Superior temporal gyrus (tissue), 1 donor: ENCODE measurements around the gene PGA4.
"Not testable (repeated sequence)": the region's sequence is repeated elsewhere in the genome, so short reads cannot be mapped to it uniquely, and the experiment has no call there.

Experiments used
- DNase-seq: peaks from one replicate; pipeline ENCODE4 v3.0.0-alpha.2; 2016; ENCODE audit errors: extremely low spot score

Gene PGA4

GRCh38 chr11:61222047-61222446 is at the start of gene PGA4:
Gene PGA4 (plus strand): TSS chr11:61222347. CDS start chr11:61222401, 54 bp downstream.
- DNase-seq = not testable (repeated sequence)

- no peak for DNase-seq
These were observed 49.8 kb upstream of the PGA4 start for GRCh38 chr11:61172356-61172755.

GRCh38 chr11:61172888-61173287 is 49.3 kb upstream of the PGA4 start:
- DNase-seq = no peak

GRCh38 chr11:61173456-61173855 is 48.7 kb upstream of the PGA4 start:
- DNase-seq = no peak

- no peak for DNase-seq
These were observed 47.9 kb upstream of the PGA4 start for GRCh38 chr11:61174273-61174672.

GRCh38 chr11:61174949-61175348 is 47.2 kb upstream of the PGA4 start:
- DNase-seq = no peak

GRCh38 chr11:61176446-61176845 is 45.7 kb upstream of the PGA4 start:
- no peak for DNase-seq

- not testable (repeated sequence) for DNase-seq
These were observed 41.9 kb upstream of the PGA4 start for GRCh38 chr11:61180205-61180604.

GRCh38 chr11:61181489-61181888 is 40.7 kb upstream of the PGA4 start:
- no peak for DNase-seq

GRCh38 chr11:61183645-61184044 is 38.5 kb upstream of the PGA4 start:
- DNase-seq = no peak

- no peak for DNase-seq
These were observed 35.6 kb upstream of the PGA4 start for GRCh38 chr11:61186504-61186903.

- peak; percentile 92 for DNase-seq
These were observed 34.5 kb upstream of the PGA4 start for GRCh38 chr11:61187505-61188130.

- DNase-seq = no peak
These were observed 32.2 kb upstream of the PGA4 start for GRCh38 chr11:61189933-61190332.

- no peak for DNase-seq
These were observed 28.6 kb upstream of the PGA4 start for GRCh38 chr11:61193596-61193995.

GRCh38 chr11:61194169-61194671 is 27.9 kb upstream of the PGA4 start:
- no peak for DNase-seq

- no peak for DNase-seq
These were observed 27.0 kb upstream of the PGA4 start for GRCh38 chr11:61194981-61195695.

GRCh38 chr11:61195719-61196118 is 26.4 kb upstream of the PGA4 start:
- DNase-seq = no peak

GRCh38 chr11:61198361-61198760 is 23.8 kb upstream of the PGA4 start:
- DNase-seq = no peak

GRCh38 chr11:61198948-61199523 is 23.1 kb upstream of the PGA4 start:
- no peak for DNase-seq

GRCh38 chr11:61201476-61201875 is 20.7 kb upstream of the PGA4 start:
- no peak for DNase-seq

GRCh38 chr11:61202950-61203746 is 19.0 kb upstream of the PGA4 start, which contains the start of gene PGA3:
Gene PGA3 (plus strand): TSS chr11:61203515. CDS start chr11:61203565, 50 bp downstream.
- DNase-seq = not testable (repeated sequence)

GRCh38 chr11:61203873-61204272 is 18.3 kb upstream of the PGA4 start:
- not testable (repeated sequence) for DNase-seq
